LNCAP (cell line): Measurements from ENCODE around the gene GPATCH3.

ENCODE experiments used
- TF ChIP-seq, protein P1 (sequence below): fragments of 450-650 bp; IDR thresholded peaks from 2 replicates; pipeline ENCODE4 v1.5.1; 2017; ENCODE audit warnings: mild to moderate bottlenecking

GPATCH3 gene

DNA sequence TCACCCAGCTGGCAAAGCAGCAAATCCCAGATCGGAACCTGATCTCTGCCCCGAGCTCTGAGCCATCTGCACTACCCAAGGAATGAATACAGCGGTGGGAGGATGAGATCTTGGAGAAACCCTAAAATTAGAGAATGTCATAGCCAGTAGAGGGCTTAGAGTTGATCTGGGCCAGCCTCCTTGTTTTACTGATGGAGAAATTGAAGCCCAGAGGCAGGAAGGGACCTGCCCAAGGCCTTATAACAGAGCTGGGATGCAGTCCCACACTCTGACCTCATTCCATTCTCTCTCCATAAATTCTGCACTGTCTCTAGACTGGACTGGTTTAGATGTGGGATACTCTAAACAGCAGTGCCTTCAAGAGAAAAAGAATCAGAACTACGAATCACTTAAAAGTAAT, 42.1 kb downstream of the GPATCH3 start:
- TF ChIP-seq, protein P1, sequence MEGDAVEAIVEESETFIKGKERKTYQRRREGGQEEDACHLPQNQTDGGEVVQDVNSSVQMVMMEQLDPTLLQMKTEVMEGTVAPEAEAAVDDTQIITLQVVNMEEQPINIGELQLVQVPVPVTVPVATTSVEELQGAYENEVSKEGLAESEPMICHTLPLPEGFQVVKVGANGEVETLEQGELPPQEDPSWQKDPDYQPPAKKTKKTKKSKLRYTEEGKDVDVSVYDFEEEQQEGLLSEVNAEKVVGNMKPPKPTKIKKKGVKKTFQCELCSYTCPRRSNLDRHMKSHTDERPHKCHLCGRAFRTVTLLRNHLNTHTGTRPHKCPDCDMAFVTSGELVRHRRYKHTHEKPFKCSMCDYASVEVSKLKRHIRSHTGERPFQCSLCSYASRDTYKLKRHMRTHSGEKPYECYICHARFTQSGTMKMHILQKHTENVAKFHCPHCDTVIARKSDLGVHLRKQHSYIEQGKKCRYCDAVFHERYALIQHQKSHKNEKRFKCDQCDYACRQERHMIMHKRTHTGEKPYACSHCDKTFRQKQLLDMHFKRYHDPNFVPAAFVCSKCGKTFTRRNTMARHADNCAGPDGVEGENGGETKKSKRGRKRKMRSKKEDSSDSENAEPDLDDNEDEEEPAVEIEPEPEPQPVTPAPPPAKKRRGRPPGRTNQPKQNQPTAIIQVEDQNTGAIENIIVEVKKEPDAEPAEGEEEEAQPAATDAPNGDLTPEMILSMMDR: no peak

DNA sequence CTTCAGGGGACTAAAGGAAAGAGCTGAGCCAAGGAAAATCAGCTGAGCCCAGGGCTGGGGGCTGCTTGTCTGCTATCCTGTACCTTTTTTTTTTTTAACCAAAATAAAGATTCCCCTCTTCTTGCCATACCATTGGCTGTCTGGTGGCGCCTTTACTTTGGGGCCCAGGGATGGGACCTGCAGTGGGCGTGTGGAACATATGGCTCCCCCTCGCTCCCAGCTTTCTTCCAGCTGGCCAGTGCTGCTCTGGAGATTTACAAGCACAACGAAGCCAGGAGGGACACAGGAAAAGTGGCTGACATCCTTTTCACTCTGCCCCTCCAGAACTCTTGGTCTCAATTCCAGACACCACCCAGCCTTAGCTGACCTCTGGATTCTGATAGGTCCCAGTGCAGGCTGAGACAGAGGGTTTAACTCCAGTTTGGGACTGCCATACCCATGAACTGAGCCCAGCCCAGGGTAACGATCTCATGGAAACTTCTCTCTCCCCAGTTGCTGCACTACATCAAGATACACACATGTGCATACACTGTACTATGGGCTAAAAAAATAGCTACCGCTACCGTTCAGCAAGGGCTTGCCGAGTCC, 42.7 kb downstream of the GPATCH3 start:
- TF ChIP-seq, protein P1: no peak

DNA sequence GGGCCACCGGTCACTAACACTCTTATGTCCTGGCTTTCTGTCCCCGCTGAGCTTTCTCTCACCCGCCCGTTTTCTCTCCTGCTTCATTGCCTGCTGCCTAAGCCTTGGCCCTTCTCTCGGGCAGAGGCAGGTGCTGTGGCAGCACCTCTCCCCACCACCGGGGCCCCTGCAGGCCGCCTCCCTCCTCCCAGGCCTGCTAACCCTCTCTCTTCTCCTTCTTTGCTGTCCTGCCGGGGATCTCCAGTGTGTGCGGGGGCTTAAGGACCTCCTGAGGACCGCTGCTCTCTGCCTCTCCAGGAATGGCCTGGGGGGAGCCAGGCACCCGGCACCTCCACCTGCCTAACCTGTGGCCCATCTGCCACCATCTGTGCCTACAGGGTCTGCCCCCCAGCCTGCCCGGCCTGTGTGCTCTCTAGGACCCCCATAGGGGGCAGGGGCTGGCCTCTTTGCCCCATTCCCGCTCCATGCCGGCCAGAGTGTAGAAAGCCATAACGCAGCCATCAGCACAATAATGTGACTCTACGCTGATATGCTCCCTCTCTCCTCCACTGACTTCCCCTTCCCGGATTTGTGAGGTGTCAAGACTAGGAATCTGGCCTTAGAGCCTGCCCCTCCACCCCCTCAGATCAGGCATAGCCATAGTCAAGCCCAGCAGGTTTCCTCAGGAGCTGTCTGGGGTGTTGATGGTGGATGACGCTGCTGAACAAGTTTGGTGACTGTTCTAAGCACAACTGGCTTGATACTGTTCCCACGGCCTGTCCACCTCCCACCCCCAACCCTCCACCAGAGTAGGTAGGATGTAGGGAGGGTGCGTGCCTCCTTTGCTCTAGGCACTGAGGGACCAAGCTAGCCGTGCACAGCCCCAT, 43.4 kb downstream of the GPATCH3 start:
- TF ChIP-seq, protein P1: no peak

DNA sequence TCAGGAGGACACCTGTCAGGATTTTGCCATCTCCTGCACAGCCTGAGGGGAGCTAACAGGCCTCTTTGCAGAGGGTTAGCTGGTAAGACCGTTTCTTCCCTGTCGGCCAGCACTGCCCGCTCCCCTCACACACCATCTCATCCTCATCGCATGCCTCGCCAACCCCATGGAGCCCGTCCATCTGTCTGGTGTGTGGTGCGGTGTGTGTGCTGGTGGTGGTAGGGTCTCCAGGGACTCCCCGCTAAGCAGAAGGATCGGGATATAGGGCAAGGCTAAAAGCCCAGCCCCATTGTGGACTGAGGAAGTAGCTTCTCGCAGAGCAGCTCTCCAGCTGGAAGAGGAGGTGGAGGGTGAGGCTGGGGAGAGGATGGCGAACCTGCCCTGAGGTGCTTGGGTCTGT, 44.1 kb downstream of the GPATCH3 start:
- TF ChIP-seq, protein P1: no peak

DNA sequence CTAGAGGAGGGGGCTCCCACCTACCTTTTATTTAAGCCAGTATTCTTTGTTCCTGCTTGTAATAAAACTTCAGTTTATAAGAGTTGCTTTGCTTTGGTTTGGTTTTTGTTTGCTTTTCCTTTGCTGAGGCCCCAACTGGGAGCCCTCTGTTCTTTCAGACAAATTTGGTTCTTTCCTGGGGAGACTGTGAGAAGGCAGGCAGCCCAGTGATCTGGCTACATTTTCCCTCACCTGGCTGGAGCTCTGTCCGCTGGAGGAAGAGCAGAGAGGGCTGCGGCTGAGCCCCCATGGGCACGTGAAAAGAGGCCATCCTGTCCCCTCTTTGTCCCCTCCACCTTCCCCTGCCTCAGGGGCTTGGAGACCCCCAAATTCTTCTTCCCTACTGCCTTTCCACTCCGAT, 44.6 kb downstream of the GPATCH3 start:
- TF ChIP-seq, protein P1: no peak

DNA sequence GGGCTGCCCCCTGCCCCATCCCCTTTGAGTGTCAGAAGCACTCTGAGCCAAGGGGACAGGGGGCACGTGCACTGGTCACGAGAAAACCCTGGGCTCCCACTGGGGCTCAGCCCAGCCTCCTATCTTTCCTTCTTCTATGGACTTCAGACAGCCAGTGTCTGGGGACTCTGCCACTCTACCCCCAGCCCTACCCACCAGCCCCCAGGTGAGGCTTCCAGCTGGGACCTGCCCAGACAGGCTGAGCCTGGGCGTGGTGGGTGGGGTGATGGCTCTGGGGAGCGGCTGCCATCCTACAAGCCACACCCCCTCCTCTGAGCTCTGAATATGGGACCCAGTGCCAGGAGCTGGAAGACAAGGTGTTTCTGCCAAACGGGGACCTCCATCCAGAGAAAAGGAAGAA, 45.4 kb downstream of the GPATCH3 start:
- TF ChIP-seq, protein P1: no peak

DNA sequence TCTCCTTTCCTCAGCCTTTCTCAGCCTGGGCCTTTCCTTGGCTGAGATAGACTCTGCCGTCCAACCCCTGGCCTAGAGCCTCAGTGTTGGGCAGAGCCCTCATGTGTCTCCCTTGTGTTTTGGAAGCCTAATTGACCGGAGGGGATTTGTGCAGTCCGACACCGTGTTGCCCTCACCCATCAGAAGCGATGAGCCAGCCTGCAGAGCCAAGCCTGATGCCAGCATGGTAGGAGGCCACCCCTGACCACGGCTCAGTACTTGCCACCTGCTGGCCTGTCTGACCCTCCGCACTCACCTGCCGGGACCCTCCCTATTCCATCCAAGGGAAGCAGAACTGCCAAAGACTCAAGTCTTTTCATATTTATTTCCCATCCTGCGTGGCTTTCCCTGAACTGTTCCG, 46.7 kb downstream of the GPATCH3 start:
- TF ChIP-seq, protein P1: no peak
